CD14-positive monocyte (primary cell): ENCODE measurements around the gene CD302. TPM values are rescaled to one million over a fixed set of nuclear protein-coding genes. Genes with fewer than 3 reads are reported as not detected.
A peak's percentile ranks its signal among the peaks of the same experiment; 100 is the strongest.

Experiments
- DNase-seq, 3 donors: peaks; one replicate each; pipeline ENCODE4 v3.0.0-alpha.2; 2011 to 2022
- H2AFZ ChIP-seq: 2 replicates; pipeline ENCODE4 v1.6.0; 2012; ENCODE audit warnings: mild to moderate bottlenecking, low read depth, low read length, inconsistent platforms; ENCODE audit not compliant: insufficient read depth, poor library complexity, severe bottlenecking
- H3K27ac ChIP-seq, 2 donors: 1 replicate in 1 of 2; 2 replicates in 1 of 2; pipeline ENCODE4 v1.5.1; 2012 to 2013; ENCODE audit warnings: low read length in 2 of 2, control low read depth in 1 of 2, inconsistent platforms in 1 of 2, low read depth in 1 of 2, mild to moderate bottlenecking in 1 of 2
- H3K27me3 ChIP-seq, 2 donors: one replicate each; pipeline versions ENCODE4 v1.6.0 to v1.6.1; 2011 to 2013; ENCODE audit warnings: low read length in 2 of 2; ENCODE audit not compliant: control insufficient read depth in 2 of 2, insufficient read depth in 2 of 2
- H3K36me3 ChIP-seq, 2 donors: replicated peaks in 1 of 2; 1 replicate in 1 of 2; 2 replicates in 1 of 2; pipeline versions ENCODE4 v1.5.1 to v1.6.1; 2012 to 2013; ENCODE audit warnings: low read length in 2 of 2, control low read depth in 1 of 2, inconsistent platforms in 1 of 2, mild to moderate bottlenecking in 1 of 2; ENCODE audit not compliant: insufficient read depth in 2 of 2, control insufficient read depth in 1 of 2
- H3K4me1 ChIP-seq, 2 donors: 1 replicate in 1 of 2; 2 replicates in 1 of 2; pipeline versions ENCODE4 v1.5.1 to v1.6.1; 2012 to 2013; ENCODE audit warnings: low read length in 2 of 2, control low read depth in 1 of 2, inconsistent platforms in 1 of 2, mild to moderate bottlenecking in 1 of 2, moderate library complexity in 1 of 2; ENCODE audit not compliant: insufficient read depth in 2 of 2, control insufficient read depth in 1 of 2
- H3K4me2 ChIP-seq: replicated peaks from 2 replicates; pipeline ENCODE3; 2012; ENCODE audit warnings: low read length, moderate library complexity, mild to moderate bottlenecking; ENCODE audit not compliant: poor library complexity, severe bottlenecking; ENCODE audit errors: extremely low read depth
- H3K4me3 ChIP-seq, 3 experiments: fragments of 200-600 bp in 1 of 3; sonication (generic) in 1 of 3; replicated peaks in 1 of 3; 1 replicate in 2 of 3; 2 replicates in 1 of 3; pipeline ENCODE4 v1.5.1; 2011 to 2013; ENCODE audit warnings: low read length in 3 of 3, mild to moderate bottlenecking in 3 of 3, control low read depth in 2 of 3, low read depth in 2 of 3, inconsistent platforms in 1 of 3, moderate library complexity in 1 of 3
- H3K79me2 ChIP-seq: 2 replicates; pipeline ENCODE4 v1.6.0; 2012; ENCODE audit warnings: mild to moderate bottlenecking, control low read depth, inconsistent platforms, low read length, moderate library complexity; ENCODE audit not compliant: insufficient read depth
- H3K9ac ChIP-seq: 2 replicates; pipeline ENCODE4 v1.6.0; 2017; ENCODE audit warnings: low read length, mild to moderate bottlenecking; ENCODE audit not compliant: insufficient read depth, poor library complexity, severe bottlenecking
- H3K9me3 ChIP-seq, 2 donors: replicated peaks in 1 of 2; 1 replicate in 1 of 2; 2 replicates in 1 of 2; pipeline versions ENCODE4 v1.5.1 to v1.6.1; 2012 to 2013; ENCODE audit warnings: low read length in 2 of 2, control low read depth in 1 of 2; ENCODE audit not compliant: control insufficient read depth in 1 of 2, insufficient read depth in 1 of 2
- H4K20me1 ChIP-seq: 2 replicates; pipeline ENCODE4 v1.6.0; 2012; ENCODE audit warnings: mild to moderate bottlenecking, low read length, control low read depth, moderate library complexity; ENCODE audit not compliant: insufficient read depth
- H3K27ac Mint-ChIP-seq, 7 donors: one replicate each; pipeline ENCODE4 v1.8.0; 2020; ENCODE audit warnings: mild to moderate bottlenecking in 7 of 7, mixed read lengths in 7 of 7, moderate library complexity in 6 of 7, inconsistent platforms in 2 of 7
- H3K27me3 Mint-ChIP-seq, 3 donors: one replicate each; pipeline ENCODE4 v1.8.0; 2021 to 2022; ENCODE audit warnings: low read depth in 3 of 3, mild to moderate bottlenecking in 3 of 3, mixed read lengths in 3 of 3, moderate library complexity in 3 of 3, inconsistent platforms in 1 of 3
- H3K36me3 Mint-ChIP-seq, 2 donors: one replicate each; pipeline ENCODE4 v1.8.0; 2020; ENCODE audit warnings: mixed read lengths in 2 of 2, inconsistent platforms in 1 of 2, mild to moderate bottlenecking in 1 of 2
- H3K4me1 Mint-ChIP-seq: one replicate; pipeline ENCODE4 v1.8.0; 2020; ENCODE audit warnings: mild to moderate bottlenecking, mixed read lengths
- H3K4me3 Mint-ChIP-seq, 2 donors: one replicate each; pipeline ENCODE4 v1.8.0; 2020; ENCODE audit warnings: mild to moderate bottlenecking in 2 of 2, mixed read lengths in 2 of 2, moderate library complexity in 1 of 2
- H3K9me3 Mint-ChIP-seq, 7 donors: one replicate each; pipeline ENCODE4 v1.8.0; 2020 to 2022; ENCODE audit warnings: mixed read lengths in 7 of 7, mild to moderate bottlenecking in 6 of 7, moderate library complexity in 6 of 7, inconsistent platforms in 2 of 7
- CTCF ChIP-seq: fragments of 200-600 bp; IDR thresholded peaks from one replicate; pipeline ENCODE4 v1.8.0; 2022; ENCODE audit warnings: antibody characterized with exemption, mild to moderate bottlenecking
- WGBS: methylation state at CpG from one replicate; pipeline ENCODE4 v1.1.5; 2013; ENCODE audit warnings: missing lambda C conversion rate; ENCODE audit not compliant: insufficient coverage; 5-methylcytosine and 5-hydroxymethylcytosine counted together
- intact Hi-C, 2 donors: fragments of 100-400 bp; cut with micrococcal nuclease; formaldehyde crosslinking; loops; one replicate each; pipeline versions ENCODE4 v1.15.0 to v1.15.1; 2023
- polyA plus RNA-seq, 3 donors: library from polyadenylated mRNA; depleted of rRNA in 1 of 3; unstranded in 2 of 3; stranded (reverse) in 1 of 3; fragments of 300-500 nt in 2 of 3; fragments of >200 nt in 1 of 3; fragmentation: Illumina TruSeq in 2 of 3; gene quantifications; 1 replicate in 2 of 3; 2 replicates in 1 of 3; pipeline ENCODE4 v1.2.3, GENCODE V29; 2012 to 2021

Gene CD302
- polyA plus RNA-seq, 3 donors = 90.3 to 214 (median 146) TPM

GRCh38 chr2:159818940-159819339 lies 20.9 kb upstream of the CD302 start:
- 95% methylated on average over 3 of the region's 6 CpGs for WGBS
- Histone ChIP-seq H4K20me1 (no peaks in the 10 kb centered on the region), H3K4me2 (no peak overlapping the region), H3K9ac (no peak overlapping the region), H3K27ac (no peak overlapping the region), H3K9me3 (no peaks in the 10 kb centered on the region), H3K4me3 (no peak overlapping the region), H3K79me2 (no peaks in the 10 kb centered on the region), H3K36me3 (peaks cover 7 to 26% of the 10 kb centered on the region in 2 donors), H2AFZ (no peak overlapping the region), H3K4me1 (peaks cover 11 to 16% of the 10 kb centered on the region in 2 donors), H3K27me3 (no peaks in the 10 kb centered on the region)
- TF ChIP-seq CTCF = no peak
- Mint-ChIP-seq H3K27me3 (peaks cover 0 to 5% (median 0%) of the 10 kb centered on the region in 3 donors), H3K4me1 (peaks cover 22% of the 10 kb centered on the region), H3K9me3 (peaks cover 0 to 8% (median 0%) of the 10 kb centered on the region in 7 donors), H3K27ac (no peak overlapping the region), H3K36me3 (peaks cover 41 to 44% of the 10 kb centered on the region in 2 donors), H3K4me3 (no peak overlapping the region)
- intact Hi-C loops = no loop called here
- no peak for DNase-seq

GRCh38 chr2:159817283-159817682 lies 19.3 kb upstream of the CD302 start:
- Mint-ChIP-seq H3K4me1 (peaks cover 35% of the 10 kb centered on the region), H3K4me3 (peak overlapping the region in 1 of 2 donors; percentile 56), H3K36me3 (peaks cover 35 to 39% of the 10 kb centered on the region in 2 donors), H3K9me3 (peaks cover 0 to 6% (median 0%) of the 10 kb centered on the region in 7 donors), H3K27me3 (peaks cover 0 to 6% (median 0%) of the 10 kb centered on the region in 3 donors), H3K27ac (peak overlapping the region; percentile 53 to 92 (median 88))
- Histone ChIP-seq H3K4me2 (peak overlapping the region; percentile 51), H3K9ac (no peak overlapping the region), H2AFZ (no peak overlapping the region), H3K27ac (peak overlapping the region; percentile 18 to 70), H3K4me3 (peak overlapping the region in 1 of 3 experiments; percentile 12), H3K9me3 (no peaks in the 10 kb centered on the region), H3K79me2 (no peaks in the 10 kb centered on the region), H3K27me3 (no peaks in the 10 kb centered on the region), H3K4me1 (peaks cover 19 to 24% of the 10 kb centered on the region in 2 donors), H3K36me3 (peaks cover 8 to 27% of the 10 kb centered on the region in 2 donors), H4K20me1 (no peaks in the 10 kb centered on the region)
- no CpG with 5 or more reads among the region's 1 CpG for WGBS
- peak; percentile 46 to 74 (median 58) for DNase-seq
- no peak for TF ChIP-seq CTCF
- intact Hi-C loops = no loop called here
